ENCODE measurements around the gene PLIN4. TPM values are rescaled to one million over a fixed set of nuclear protein-coding genes. Genes with fewer than 3 reads are reported as not detected.

PLIN4 gene
- total and polyA plus RNA-seq, 10 of the 15 experiments (the other 5 are each of a cell fraction or from before 2014, with no cell fraction given), result 0.01 to 0.11 (median 0.05) TPM; not detected in 2

- no peak for FAIRE-seq
- in situ Hi-C loops (cut with MboI), result no loop called here
- no peaks in the 10 kb centered on the region for H3K4me1 ChIP-seq (ENCODE audit: control insufficient read depth, insufficient read depth, low read length)
- H3K27me3 ChIP-seq (replicated peaks in 1 of 2; ENCODE audit: control insufficient read depth in 2 of 2, insufficient read depth in 2 of 2, low read length in 1 of 2), result no peaks in the 10 kb centered on the region
- no peak overlapping the region for H3K27ac ChIP-seq (ENCODE audit: control insufficient read depth, insufficient read depth)
- H3K9ac ChIP-seq (ENCODE audit: control insufficient read depth, insufficient read depth, low read length), result no peak overlapping the region
- no peak overlapping the region for H3K4me3 ChIP-seq
- H2AFZ ChIP-seq (ENCODE audit: control insufficient read depth, low read depth, low read length), result no peak overlapping the region
- DNase-seq (ENCODE audit: low read depth, low spot score), result no peak
- no TSS peak for BruUV-seq (replicated peaks)
- POLR2A ChIA-PET, result no interaction called here
- no peaks in the 10 kb centered on the region for H3K9me3 ChIP-seq (replicated peaks; ENCODE audit: control insufficient read depth, insufficient read depth, low read length)
- H3K4me2 ChIP-seq (ENCODE audit: control insufficient read depth, insufficient read depth), result no peak overlapping the region
- no peaks in the 10 kb centered on the region for H3K79me2 ChIP-seq (ENCODE audit: control insufficient read depth, insufficient read depth, low read length)
- 93% methylated on average over 16 of the region's 21 CpGs for WGBS (ENCODE audit: insufficient coverage, insufficient replicate concordance, low lambda C conversion rate, missing lambda C conversion rate)
- H4K20me1 ChIP-seq (ENCODE audit: control insufficient read depth, insufficient read depth), result no peaks in the 10 kb centered on the region
- CTCF ChIA-PET, result no interaction called here
- TF ChIP-seq IRF3 (IDR thresholded peaks at IDR 0.05), result no peak
- ATAC-seq, result no peak
- RAD21 ChIA-PET (ENCODE audit: unreplicated experiment), result no interaction called here
- intact Hi-C loops (cut with micrococcal nuclease; ENCODE audit: unreplicated experiment), result no loop called here
- H3K36me3 ChIP-seq (ENCODE audit: control insufficient read depth in 2 of 2, insufficient read depth in 2 of 2, low read length in 1 of 2), result peaks cover 12 to 17% of the 10 kb centered on the region in 2 experiments; a peak in 3 of 4 replicates
- SMC1A ChIA-PET (ENCODE audit: uncharacterized antibody, unreplicated experiment), result no interaction called here
These were observed 26.8 kb downstream of the PLIN4 start for GRCh38 chr19:4491446-4491845.

DNA sequence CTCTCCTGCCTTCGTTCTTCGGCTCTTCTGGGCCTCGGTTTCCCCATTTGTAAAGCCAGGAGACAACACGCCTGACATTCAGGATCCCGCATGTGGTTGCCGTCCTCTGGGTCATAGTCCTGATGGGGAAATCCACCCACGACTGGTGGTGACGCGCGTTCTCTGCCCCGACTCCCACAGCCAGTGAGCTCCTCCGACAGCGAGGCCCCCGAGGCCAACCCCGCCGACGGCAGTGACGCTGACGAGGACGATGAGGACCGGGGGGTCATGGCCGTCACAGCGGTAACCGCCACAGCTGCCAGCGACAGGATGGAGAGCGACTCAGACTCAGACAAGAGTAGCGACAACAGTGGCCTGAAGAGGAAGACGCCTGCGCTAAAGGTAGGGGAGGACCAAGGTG is 29.8 kb downstream of the PLIN4 start:
- TF ChIP-seq POLR2AphosphoS5 (IDR thresholded peaks at IDR 0.05; ENCODE audit: low read length), result no peak
- no peak for TF ChIP-seq CHD2 (IDR thresholded peaks at IDR 0.05; ENCODE audit: borderline replicate concordance, low read depth, low read length)
- no peak for TF ChIP-seq NBN (IDR thresholded peaks at IDR 0.05)
- no peak for TF ChIP-seq MYB (IDR thresholded peaks at IDR 0.05; ENCODE audit: borderline replicate concordance, low read depth, low read length)
- TF ChIP-seq MYC (IDR thresholded peaks at IDR 0.05; ENCODE audit: insufficient read depth, insufficient read length, insufficient replicate concordance, low read length, severe bottlenecking), result no peak
- TF ChIP-seq NFYB (IDR thresholded peaks at IDR 0.05; ENCODE audit: insufficient read depth, low read depth, low read length), result no peak
- TF ChIP-seq YY1 (IDR thresholded peaks at IDR 0.05; ENCODE audit: low read depth, low read length), result no peak
- TF ChIP-seq, protein P1, sequence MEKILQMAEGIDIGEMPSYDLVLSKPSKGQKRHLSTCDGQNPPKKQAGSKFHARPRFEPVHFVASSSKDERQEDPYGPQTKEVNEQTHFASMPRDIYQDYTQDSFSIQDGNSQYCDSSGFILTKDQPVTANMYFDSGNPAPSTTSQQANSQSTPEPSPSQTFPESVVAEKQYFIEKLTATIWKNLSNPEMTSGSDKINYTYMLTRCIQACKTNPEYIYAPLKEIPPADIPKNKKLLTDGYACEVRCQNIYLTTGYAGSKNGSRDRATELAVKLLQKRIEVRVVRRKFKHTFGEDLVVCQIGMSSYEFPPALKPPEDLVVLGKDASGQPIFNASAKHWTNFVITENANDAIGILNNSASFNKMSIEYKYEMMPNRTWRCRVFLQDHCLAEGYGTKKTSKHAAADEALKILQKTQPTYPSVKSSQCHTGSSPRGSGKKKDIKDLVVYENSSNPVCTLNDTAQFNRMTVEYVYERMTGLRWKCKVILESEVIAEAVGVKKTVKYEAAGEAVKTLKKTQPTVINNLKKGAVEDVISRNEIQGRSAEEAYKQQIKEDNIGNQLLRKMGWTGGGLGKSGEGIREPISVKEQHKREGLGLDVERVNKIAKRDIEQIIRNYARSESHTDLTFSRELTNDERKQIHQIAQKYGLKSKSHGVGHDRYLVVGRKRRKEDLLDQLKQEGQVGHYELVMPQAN (conservative IDR thresholded peaks at IDR 0.05), result no peak
- no peak for TF ChIP-seq ZZZ3 (IDR thresholded peaks at IDR 0.05; ENCODE audit: control insufficient read depth, insufficient read length, low read depth)
- TF ChIP-seq MTA3 (IDR thresholded peaks at IDR 0.05; ENCODE audit: borderline replicate concordance, low read length), result no peak
- TF ChIP-seq SMAD1 (IDR thresholded peaks at IDR 0.05; ENCODE audit: low read depth, partially characterized antibody), result no peak
- TF ChIP-seq CBFB (IDR thresholded peaks at IDR 0.05; ENCODE audit: low read depth), result no peak
- no peak for TF ChIP-seq GABPA (IDR thresholded peaks at IDR 0.05; ENCODE audit: low read depth)
- TF ChIP-seq SIX5 (IDR thresholded peaks at IDR 0.05; ENCODE audit: low read depth, low read length, severe bottlenecking), result no peak
- no peak for TF ChIP-seq POLR2A (IDR thresholded peaks at IDR 0.05; ENCODE audit: low read depth, low read length)
- no peak for TF ChIP-seq GATAD2B (conservative IDR thresholded peaks at IDR 0.05; ENCODE audit: low read depth)
- TF ChIP-seq FOXK2 (IDR thresholded peaks at IDR 0.05), result no peak
- Histone ChIP-seq H3K4me1 (ENCODE audit: control insufficient read depth, insufficient read depth, low read length) (no peaks in the 10 kb centered on the region), H3K36me3 (ENCODE audit: control insufficient read depth in 2 of 2, insufficient read depth in 2 of 2, low read length in 1 of 2) (peaks cover 12 to 14% of the 10 kb centered on the region in 2 experiments; a peak in 3 of 4 replicates), H3K9ac (ENCODE audit: control insufficient read depth, insufficient read depth, low read length) (no peak overlapping the region), H3K4me3 (no peak overlapping the region), H3K4me2 (ENCODE audit: control insufficient read depth, insufficient read depth) (no peak overlapping the region), H3K27ac (ENCODE audit: control insufficient read depth, insufficient read depth) (no peak overlapping the region), H3K9me3 (replicated peaks; ENCODE audit: control insufficient read depth, insufficient read depth, low read length) (no peaks in the 10 kb centered on the region), H3K79me2 (ENCODE audit: control insufficient read depth, insufficient read depth, low read length) (no peaks in the 10 kb centered on the region), H2AFZ (ENCODE audit: control insufficient read depth, low read depth, low read length) (no peak overlapping the region), H3K27me3 (replicated peaks in 1 of 2; ENCODE audit: control insufficient read depth in 2 of 2, insufficient read depth in 2 of 2, low read length in 1 of 2) (no peaks in the 10 kb centered on the region), H4K20me1 (ENCODE audit: control insufficient read depth, insufficient read depth) (no peaks in the 10 kb centered on the region)
- DNase-seq (ENCODE audit: low read depth, low spot score) (no peak), ATAC-seq (no peak), FAIRE-seq (no peak)
- in situ Hi-C loops (cut with MboI), result no loop called here
- POLR2A ChIA-PET, result interaction anchor here (0.7 kb wide), 1 partner anchor 14 kb away, joined by 3 read pairs; no protein-coding TSS in a partner anchor
- SMC1A ChIA-PET (ENCODE audit: uncharacterized antibody, unreplicated experiment), result no interaction called here
- BruUV-seq (replicated peaks), result no TSS peak
- RAD21 ChIA-PET (ENCODE audit: unreplicated experiment), result no interaction called here
- 98% methylated on average over 29 of the region's 29 CpGs for WGBS (ENCODE audit: insufficient coverage, insufficient replicate concordance, low lambda C conversion rate, missing lambda C conversion rate)
- intact Hi-C loops (cut with micrococcal nuclease; ENCODE audit: unreplicated experiment), result no loop called here
- CTCF ChIA-PET, result interaction anchor here (0.6 kb wide), 1 partner anchor 33 kb away, joined by 4 read pairs; no protein-coding TSS in a partner anchor
